K562 (cell line): ENCODE data around the gene NXN. TPM values are rescaled to one million over a fixed set of nuclear protein-coding genes. Genes with fewer than 3 reads are reported as not detected.

Source experiments
- ATF3 ChIP-seq, 2 experiments: fragments of 450-650 bp in 1 of 2; sonication (generic) in 1 of 2; formaldehyde crosslinking in 1 of 2; IDR thresholded peaks in 1 of 2; conservative IDR thresholded peaks in 1 of 2; 2 replicates each; pipeline versions ENCODE4 v1.6.1 to v1.8.1; 2016 to 2023; ENCODE audit warnings: mild to moderate bottlenecking in 2 of 2, moderate library complexity in 2 of 2, inconsistent platforms in 1 of 2, missing genetic modification reagents in 1 of 2
- ATF4 ChIP-seq: fragments of 450-650 bp; formaldehyde crosslinking; IDR thresholded peaks from 2 replicates; pipeline ENCODE4 v1.4.0; 2022; ENCODE audit warnings: mild to moderate bottlenecking, moderate library complexity
- ELF4 ChIP-seq: fragments of 450-650 bp; formaldehyde crosslinking; IDR thresholded peaks from 2 replicates; pipeline ENCODE4 v1.4.0; 2022; ENCODE audit warnings: missing genetic modification characterization
- EP300 ChIP-seq: IDR thresholded peaks from 2 replicates; pipeline ENCODE4 v1.6.1; 2012; ENCODE audit warnings: low read length, improper control_type of control experiment
- ETV1 ChIP-seq: fragments of 450-650 bp; conservative IDR thresholded peaks from 2 replicates; pipeline ENCODE4 v1.6.1; 2016; ENCODE audit warnings: missing genetic modification characterization, control low read depth, low read depth, missing compliant biosample characterization
- FOSL1 ChIP-seq: fragments of 200-800 bp; sonication (Bioruptor generic); conservative IDR thresholded peaks from 2 replicates; pipeline ENCODE4 v1.6.1; 2016; ENCODE audit warnings: missing genetic modification characterization, missing compliant biosample characterization
- GTF2A2 ChIP-seq: IDR thresholded peaks from 2 replicates; pipeline ENCODE4 v1.6.1; 2016; ENCODE audit warnings: mild to moderate bottlenecking, missing genetic modification characterization, missing compliant biosample characterization
- GTF2B ChIP-seq: IDR thresholded peaks from 2 replicates; pipeline ENCODE4 v1.6.1; 2011; ENCODE audit not compliant: insufficient read length; ENCODE audit errors: extremely low read depth
- JUND ChIP-seq, 2 experiments: IDR thresholded peaks; 2 replicates in 1 of 2; 3 replicates in 1 of 2; pipeline ENCODE4 v1.6.1; 2011; ENCODE audit warnings: borderline replicate concordance in 2 of 2, low read depth in 2 of 2, low read length in 2 of 2, improper control_type of control experiment in 1 of 2, missing biosample characterization in 1 of 2, missing genetic modification characterization in 1 of 2, missing genetic modification reagents in 1 of 2
- MXD1 ChIP-seq: fragments of 250-450 bp; sonication (Bioruptor Pico); IDR thresholded peaks from 2 replicates; pipeline ENCODE4 v1.8.0; 2021; ENCODE audit warnings: borderline replicate concordance, mild to moderate bottlenecking, moderate library complexity; ENCODE audit not compliant: poor library complexity, severe bottlenecking
- PRPF4 ChIP-seq: fragments of 200-400 bp; formaldehyde crosslinking; IDR thresholded peaks from one replicate; pipeline ENCODE4 v1.6.1; 2017; ENCODE audit warnings: low read length, low read depth, mild to moderate bottlenecking; ENCODE audit not compliant: insufficient read depth, poor library complexity, severe bottlenecking
- RAD51 ChIP-seq: fragments of 450-650 bp; IDR thresholded peaks from 2 replicates; pipeline ENCODE4 v1.7.1; 2016; ENCODE audit warnings: low read depth, mild to moderate bottlenecking, borderline replicate concordance
- RBM25 ChIP-seq: fragments of 200-400 bp; formaldehyde crosslinking; IDR thresholded peaks from 2 replicates; pipeline ENCODE4 v1.6.1; 2018; ENCODE audit warnings: low read length, low read depth, moderate library complexity; ENCODE audit not compliant: severe bottlenecking
- SOX6 ChIP-seq: fragments of 450-650 bp; IDR thresholded peaks from 2 replicates; pipeline ENCODE4 v1.6.1; 2014; ENCODE audit warnings: mild to moderate bottlenecking
- SPI1 ChIP-seq: IDR thresholded peaks from 2 replicates; pipeline ENCODE4 v1.6.1; 2011; ENCODE audit warnings: low read depth, low read length, control low read depth, borderline replicate concordance
- TAF9B ChIP-seq: fragments of 450-650 bp; IDR thresholded peaks from 2 replicates; pipeline ENCODE4 v1.6.1; 2018; ENCODE audit warnings: mild to moderate bottlenecking; ENCODE audit not compliant: partially characterized antibody
- TRIM24 ChIP-seq, 2 experiments: fragments of 450-650 bp; IDR thresholded peaks; 2 replicates each; pipeline ENCODE4 v1.6.1; 2016
- YY1 ChIP-seq, 3 experiments: IDR thresholded peaks; 2 replicates each; pipeline ENCODE4 v1.6.1; 2011; ENCODE audit warnings: low read length in 2 of 3, mild to moderate bottlenecking in 2 of 3, moderate library complexity in 2 of 3, borderline replicate concordance in 1 of 3, control low read depth in 1 of 3, low read depth in 1 of 3; ENCODE audit not compliant: insufficient read depth in 3 of 3, insufficient replicate concordance in 2 of 3, control insufficient read depth in 1 of 3, insufficient read length in 1 of 3; ENCODE audit errors: extremely low read depth in 1 of 3
- ZNF449 ChIP-seq: fragments of 250-450 bp; sonication (Bioruptor Pico); IDR thresholded peaks from 2 replicates; pipeline ENCODE4 v1.8.0; 2022; ENCODE audit warnings: moderate library complexity, mild to moderate bottlenecking, inconsistent platforms
- ZNF511 ChIP-seq: sonication (generic); formaldehyde crosslinking; IDR thresholded peaks from 2 replicates; pipeline ENCODE4 v1.8.0; 2022; ENCODE audit warnings: mild to moderate bottlenecking, missing genetic modification reagents
- polyA plus RNA-seq, 8 experiments: library from polyadenylated mRNA; depleted of rRNA in 4 of 8; stranded (reverse) in 5 of 8; unstranded in 3 of 8; fragments of >200 nt; fragmentation: Nextera tagmentation in 2 of 8; fragmentation: Illumina TruSeq in 1 of 8; extraction: Ambion mirVana in 2 of 8; extraction: Trizol in 1 of 8; gene quantifications; 2 replicates each; pipeline versions ENCODE4 v1.2.1 to v1.2.3, GENCODE V29; 2011 to 2014; ENCODE audit warnings: inconsistent platforms in 1 of 8, missing spikeins in 1 of 8
- total RNA-seq, 7 experiments: library from RNA; depleted of rRNA in 6 of 7; stranded (reverse); fragments of >200 nt in 6 of 7; fragmentation: Illumina TruSeq in 2 of 7; extraction: Trizol in 2 of 7; gene quantifications; 2 replicates each; pipeline versions ENCODE4 v1.2.1 to v1.2.3, GENCODE V29; 2011 to 2021; ENCODE audit warnings: low replicate concordance in 1 of 7

Gene NXN
- total and polyA plus RNA-seq, 9 of the 15 experiments (the other 6 are each of a cell fraction or from before 2014, with no cell fraction given), result 0.08 to 0.39 (median 0.29) TPM; not detected in 5

GRCh38 chr17:933312-934073 is 46.1 kb downstream of the NXN start (continued):
- peak; percentile 60 for TF ChIP-seq ATF3 (IDR thresholded peaks at IDR 0.05)
- no peak for TF ChIP-seq ATF3 (CRISPR knock-in tag; conservative IDR thresholded peaks at IDR 0.05)
- TF ChIP-seq MXD1 (CRISPR knock-in tag), result no peak
- TF ChIP-seq PRPF4, result no peak
- no peak for TF ChIP-seq RAD51
- TF ChIP-seq YY1 (IDR thresholded peaks at IDR 0.05; ENCODE audit: borderline replicate concordance in 1 of 3, control insufficient read depth in 1 of 3, extremely low read depth in 1 of 3, insufficient read depth in 3 of 3, insufficient read length in 1 of 3, insufficient replicate concordance in 2 of 3, low read depth in 1 of 3, low read length in 2 of 3), result no peak
- no peak for TF ChIP-seq TRIM24 (IDR thresholded peaks at IDR 0.05)
- TF ChIP-seq ETV1 (tag), result no peak
- TF ChIP-seq EP300, result no peak
- TF ChIP-seq ZNF511 (CRISPR knock-in tag), result no peak
- TF ChIP-seq SOX6, result peak; percentile 85
- no peak for TF ChIP-seq GTF2A2 (tag)
- TF ChIP-seq TAF9B, result no peak
- TF ChIP-seq ATF4 (CRISPR knock-in tag), result no peak
- TF ChIP-seq ZNF449 (CRISPR knock-in tag), result no peak
- TF ChIP-seq RBM25, result no peak
- no peak for TF ChIP-seq SPI1
- no peak for TF ChIP-seq GTF2B
- peak; percentile 80 for TF ChIP-seq JUND (IDR thresholded peaks at IDR 0.05; ENCODE audit: borderline replicate concordance, low read depth, low read length)
- TF ChIP-seq JUND (tag; IDR thresholded peaks at IDR 0.05; ENCODE audit: borderline replicate concordance, low read depth, low read length), result peak; percentile 69; the same call in 1 of the 3 replicates
- TF ChIP-seq ELF4 (CRISPR knock-in tag), result no peak
- peak; percentile 87 for TF ChIP-seq FOSL1 (tag)
